T-helper 1 cell treated with Interleukin-12 subunit alpha and Interleukin-12 subunit beta and Interleukin-4 antibody, amounts not matched to agents 30 ng/mL and 1 ng/mL, for 36 hours (primary cell): ENCODE data around the gene MITF. TPM values are rescaled to one million over a fixed set of nuclear protein-coding genes. Genes with fewer than 3 reads are reported as not detected.

Experiments used
- intact Hi-C: fragments of 100-400 bp; cut with micrococcal nuclease; formaldehyde crosslinking; loops from one replicate; pipeline ENCODE4 v1.15.1; 2024
- total RNA-seq: library from RNA; stranded (reverse); gene quantifications from 2 replicates; pipeline ENCODE4 v1.2.3, GENCODE V29; 2022

The MITF gene, protein sequence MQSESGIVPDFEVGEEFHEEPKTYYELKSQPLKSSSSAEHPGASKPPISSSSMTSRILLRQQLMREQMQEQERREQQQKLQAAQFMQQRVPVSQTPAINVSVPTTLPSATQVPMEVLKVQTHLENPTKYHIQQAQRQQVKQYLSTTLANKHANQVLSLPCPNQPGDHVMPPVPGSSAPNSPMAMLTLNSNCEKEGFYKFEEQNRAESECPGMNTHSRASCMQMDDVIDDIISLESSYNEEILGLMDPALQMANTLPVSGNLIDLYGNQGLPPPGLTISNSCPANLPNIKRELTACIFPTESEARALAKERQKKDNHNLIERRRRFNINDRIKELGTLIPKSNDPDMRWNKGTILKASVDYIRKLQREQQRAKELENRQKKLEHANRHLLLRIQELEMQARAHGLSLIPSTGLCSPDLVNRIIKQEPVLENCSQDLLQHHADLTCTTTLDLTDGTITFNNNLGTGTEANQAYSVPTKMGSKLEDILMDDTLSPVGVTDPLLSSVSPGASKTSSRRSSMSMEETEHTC
- 0.27 TPM in 1 of 2 replicates, not detected in the other for total RNA-seq

GRCh38 chr3:69739204-69740102, at the start of gene MITF:
TSS of gene MITF (plus strand) at chr3:69739464. CDS start at chr3:69739598, 134 bp downstream.
- intact Hi-C loops, result no loop called here

- intact Hi-C loops, result no loop called here
These were observed 47.4 kb upstream of the MITF start for GRCh38 chr3:69691860-69692259.

- intact Hi-C loops, result no loop called here
These were observed 46.5 kb upstream of the MITF start for GRCh38 chr3:69692761-69693160.

DNA sequence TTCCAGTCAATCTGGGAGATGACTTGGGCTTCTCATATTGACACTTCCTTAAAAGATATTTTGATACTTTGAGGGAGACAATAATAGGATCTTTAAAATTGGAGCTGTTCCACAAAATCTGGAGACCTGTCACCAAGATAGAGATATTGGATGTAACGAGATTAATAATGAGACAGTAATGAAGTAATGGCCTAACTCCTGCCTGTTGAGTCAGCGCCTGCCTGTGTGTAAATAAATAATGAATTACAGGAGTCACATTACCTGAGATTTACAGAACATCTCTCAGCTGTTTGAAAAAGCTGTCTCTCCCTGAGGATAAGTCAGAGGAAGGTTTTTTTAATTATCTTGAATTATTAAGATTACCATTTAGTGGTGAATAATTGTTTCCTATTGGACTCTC, 43.8 kb upstream of the MITF start:
- intact Hi-C loops, result no loop called here

DNA sequence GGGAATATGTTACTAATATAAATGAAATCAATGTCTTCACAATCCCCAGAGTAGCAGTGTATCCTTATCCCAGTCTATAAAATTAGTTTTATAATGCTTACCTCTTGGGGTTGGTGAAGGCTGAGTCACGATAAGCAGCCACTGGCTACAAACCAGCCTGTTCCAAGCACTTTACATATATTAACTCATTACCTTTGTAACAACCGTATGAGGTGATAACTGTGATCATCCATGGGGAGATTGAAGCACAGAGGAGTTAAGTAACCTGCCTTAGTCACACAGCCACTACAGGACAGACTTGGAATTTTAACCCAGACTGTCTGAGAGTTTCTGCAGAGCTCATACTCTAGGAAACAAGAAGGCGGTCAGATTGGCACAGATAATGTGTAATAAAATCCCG, 43.3 kb upstream of the MITF start:
- intact Hi-C loops, result no loop called here

DNA sequence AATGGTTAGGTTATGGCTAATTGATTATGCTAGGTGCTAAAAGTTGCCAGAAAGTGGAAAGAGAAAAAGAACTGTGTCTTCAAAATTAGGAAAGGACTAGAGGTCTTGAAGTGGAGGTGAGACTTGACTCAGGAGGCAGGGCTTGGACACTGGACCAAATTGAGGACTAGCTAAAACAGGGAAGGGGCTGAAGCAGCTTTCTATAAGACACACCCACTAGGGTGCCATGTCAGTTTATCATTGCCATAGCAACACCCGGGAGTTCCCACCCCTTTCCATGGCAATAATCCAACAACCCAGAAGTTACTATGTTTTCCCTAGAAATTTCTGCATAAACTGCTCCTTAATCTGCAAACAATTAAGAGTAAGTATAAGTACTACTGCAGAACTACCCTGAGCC, 42.9 kb upstream of the MITF start:
- intact Hi-C loops, result no loop called here

DNA sequence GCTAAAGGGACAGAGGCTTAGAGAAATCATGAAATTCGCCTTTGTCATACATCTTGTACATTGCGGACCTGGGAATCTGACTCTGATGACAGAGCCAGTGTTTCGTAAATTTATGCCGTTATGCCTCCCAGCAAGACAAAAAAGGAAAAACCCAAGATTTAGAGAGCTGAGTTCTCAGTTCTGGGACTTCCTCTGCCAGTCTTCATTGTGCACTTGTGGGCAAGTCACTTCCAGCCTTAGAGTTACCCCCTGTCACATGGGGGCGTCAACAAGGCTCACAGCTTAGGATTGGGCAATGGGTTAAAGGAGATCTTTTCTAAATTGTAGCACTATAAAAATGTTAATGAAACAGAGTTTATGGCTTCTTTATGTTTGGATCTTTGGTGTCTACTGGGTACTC, 41.9 kb upstream of the MITF start:
- intact Hi-C loops, result no loop called here

DNA sequence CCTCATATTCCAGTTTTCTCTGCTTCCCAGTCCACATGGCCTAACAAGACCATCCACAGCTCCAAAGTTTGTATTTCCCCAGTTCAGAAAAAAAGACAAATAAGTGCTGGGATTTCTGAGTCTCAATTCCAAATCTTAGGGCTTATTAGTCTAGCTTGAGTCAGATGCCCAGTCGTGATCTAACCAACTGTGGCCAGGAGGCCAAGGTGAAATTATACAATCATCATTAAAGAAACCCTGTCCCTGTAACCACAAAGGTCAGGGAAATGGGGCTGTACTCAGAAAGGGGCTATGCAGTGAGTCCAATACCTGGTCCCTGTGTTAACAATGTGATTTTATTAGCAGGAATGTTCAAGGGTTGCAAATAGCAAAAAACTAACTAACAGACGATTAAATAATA, 40.5 kb upstream of the MITF start:
- intact Hi-C loops, result no loop called here

GRCh38 chr3:69699183-69699582, 40.1 kb upstream of the MITF start:
- intact Hi-C loops, result no loop called here

DNA sequence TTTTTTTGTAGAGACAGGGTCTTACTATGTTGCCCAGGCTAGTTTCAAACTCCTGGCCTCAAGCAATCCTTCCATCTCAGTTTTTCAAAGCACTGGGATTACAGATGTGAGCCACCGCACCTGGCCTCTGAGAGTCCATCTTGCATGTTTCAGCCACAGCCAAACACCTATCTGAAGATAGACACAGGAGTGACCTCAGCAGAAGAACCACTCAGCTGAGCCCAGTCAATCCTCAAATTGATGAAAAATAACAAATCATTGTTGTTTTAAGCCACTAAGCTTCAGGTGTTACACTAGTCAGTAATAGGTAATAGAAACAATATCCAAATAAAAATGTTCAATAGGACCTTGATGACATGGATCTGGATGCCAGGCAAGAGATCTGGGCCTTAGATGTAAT, 38.3 kb upstream of the MITF start:
- intact Hi-C loops, result no loop called here

DNA sequence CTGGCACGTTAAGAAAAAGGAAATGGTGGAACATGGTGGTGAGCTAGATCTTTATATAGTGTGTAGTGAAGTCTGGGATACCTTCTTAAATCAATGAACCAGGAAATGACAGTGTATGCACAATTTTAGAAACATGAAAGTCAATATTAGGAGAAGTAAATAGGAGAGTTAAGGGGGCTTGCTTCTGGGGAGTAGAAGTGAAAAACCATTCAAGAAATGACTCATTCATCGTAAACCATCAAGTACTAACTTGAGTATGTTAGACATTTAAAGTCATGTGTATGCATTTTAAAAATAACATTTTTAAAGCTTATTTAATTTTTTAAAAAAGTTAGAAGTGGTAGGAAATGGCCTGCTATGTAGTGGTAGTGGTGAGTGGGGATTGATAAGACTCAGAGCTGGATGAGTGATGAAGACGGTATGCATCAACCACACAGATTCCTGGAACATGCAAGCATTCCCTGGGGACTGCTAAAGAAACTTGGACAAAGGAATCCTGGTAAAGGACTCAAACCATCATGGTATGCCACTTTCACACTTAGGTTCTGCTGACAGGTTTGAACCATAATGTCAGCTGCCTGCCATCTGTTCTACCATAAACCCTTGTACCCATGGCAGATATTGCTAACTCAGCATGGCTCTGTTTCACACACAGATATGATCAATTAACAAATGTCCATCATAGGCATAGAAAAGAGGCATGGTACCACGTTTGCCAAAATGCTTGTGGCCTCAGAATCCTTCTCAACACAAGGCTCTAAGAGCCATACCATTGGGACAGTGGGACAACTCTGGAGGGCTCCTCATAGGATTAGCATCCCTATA, 28.9 kb upstream of the MITF start:
- intact Hi-C loops, result no loop called here

- intact Hi-C loops, result no loop called here
These were observed 27.0 kb upstream of the MITF start for GRCh38 chr3:69712269-69712668.

DNA sequence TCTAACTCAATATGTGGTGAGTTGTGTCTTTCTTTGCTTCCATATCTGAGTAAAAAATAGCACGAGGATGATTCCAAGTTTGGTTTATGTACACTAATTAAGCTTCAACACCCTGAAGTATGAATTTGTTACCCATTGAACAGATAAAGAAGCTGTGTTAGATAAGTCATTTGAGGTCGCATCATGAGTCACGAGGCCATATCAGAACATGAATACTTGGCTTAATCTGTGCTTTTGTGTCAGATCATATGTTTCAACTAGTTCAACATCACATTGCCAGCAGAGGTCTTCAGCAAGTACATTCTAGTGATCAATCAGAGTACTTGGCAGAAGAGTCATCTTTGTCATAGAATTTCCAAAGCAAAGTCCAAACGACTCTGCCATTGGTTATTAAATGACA, 26.3 kb upstream of the MITF start:
- intact Hi-C loops, result no loop called here

GRCh38 chr3:69715204-69715603, 24.1 kb upstream of the MITF start:
- intact Hi-C loops, result no loop called here

GRCh38 chr3:69716119-69716518, 23.1 kb upstream of the MITF start:
- intact Hi-C loops, result no loop called here

DNA sequence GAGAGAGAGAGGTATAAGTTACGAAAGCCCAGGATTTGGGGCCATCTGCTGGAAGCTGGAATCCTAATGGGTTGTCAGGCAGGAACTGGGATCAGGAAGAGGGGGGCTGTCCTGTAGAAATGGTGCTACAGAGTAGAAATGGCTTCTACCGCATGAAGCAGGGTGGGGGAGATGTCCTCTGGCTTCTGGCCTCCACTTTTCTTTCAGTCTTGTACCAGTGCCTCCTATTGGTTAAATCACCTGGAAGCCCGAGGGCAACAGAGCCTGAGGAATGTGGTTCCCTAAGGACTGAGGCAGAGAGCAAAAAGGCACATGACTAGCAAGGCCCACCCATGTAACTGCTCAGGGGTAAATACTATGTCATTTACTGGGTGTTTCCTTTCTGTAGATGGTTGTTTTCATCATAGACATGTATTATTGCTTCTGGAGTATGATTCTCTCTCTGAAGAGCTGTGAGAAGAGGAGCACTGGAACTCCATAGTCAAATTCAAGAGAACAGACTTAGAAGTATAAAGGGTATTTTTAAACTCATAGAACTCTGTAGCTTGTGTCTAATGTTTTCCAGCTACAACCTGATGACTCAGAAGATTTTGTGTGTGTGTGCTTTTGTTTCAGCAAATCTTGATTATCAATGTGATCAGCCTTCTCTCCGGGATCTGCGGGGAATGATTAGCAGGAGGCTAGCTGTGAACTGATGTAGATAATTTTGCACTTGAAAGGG, 20.2 kb upstream of the MITF start:
- intact Hi-C loops, result no loop called here

GRCh38 chr3:69719587-69720122, 19.6 kb upstream of the MITF start:
- intact Hi-C loops, result no loop called here

DNA sequence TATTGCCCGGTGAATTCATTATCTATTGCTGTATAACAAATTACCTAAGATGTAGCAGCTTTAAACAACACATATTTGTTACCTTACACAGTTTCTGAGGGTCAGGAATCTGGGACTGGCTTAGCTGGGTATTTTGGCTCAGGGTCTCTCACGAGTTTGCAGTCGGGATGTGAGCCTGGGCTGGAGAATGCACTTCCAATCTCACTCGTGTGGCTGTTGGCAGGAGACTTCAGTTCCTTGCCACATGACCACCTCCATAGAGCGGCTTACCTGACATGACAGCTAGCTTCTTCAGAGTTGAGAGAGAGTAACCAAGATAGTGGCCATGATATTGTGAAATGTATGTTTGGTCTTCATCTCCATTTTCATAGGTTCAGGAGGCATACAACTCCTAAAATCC, 18.4 kb upstream of the MITF start:
- intact Hi-C loops, result no loop called here

DNA sequence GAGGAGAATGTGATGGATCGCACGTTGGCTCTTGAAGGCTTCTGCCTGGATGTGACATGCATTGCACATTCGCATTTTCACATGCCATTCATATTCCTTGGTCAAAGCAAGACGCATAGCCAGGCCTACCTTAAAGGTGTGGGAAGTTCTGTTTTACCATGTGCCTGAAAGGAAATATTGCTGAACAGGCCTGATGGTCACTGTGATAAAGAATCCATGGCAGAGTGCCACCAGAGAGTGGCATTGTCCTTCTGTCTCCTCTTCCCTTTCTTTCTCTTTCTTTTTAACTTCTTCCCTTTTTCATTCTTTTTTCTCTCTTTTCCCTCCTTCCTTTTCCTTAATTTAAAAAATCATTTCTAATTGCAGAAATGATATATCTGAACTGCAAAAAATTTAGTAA, 15.9 kb upstream of the MITF start:
- intact Hi-C loops, result no loop called here

GRCh38 chr3:69724722-69725435, 14.4 kb upstream of the MITF start:
- intact Hi-C loops, result no loop called here
